ENCODE measurements around the gene LRRC7. TPM values are rescaled to one million over a fixed set of nuclear protein-coding genes. Genes with fewer than 3 reads are reported as not detected.
"Not testable (repeated sequence)": the region's sequence is repeated elsewhere in the genome, so short reads cannot be mapped to it uniquely, and the experiment has no call there.

The LRRC7 gene
- total and polyA plus RNA-seq, 9 donors: 0.01 to 0.45 (median 0.13) TPM; not detected in 4

DNA sequence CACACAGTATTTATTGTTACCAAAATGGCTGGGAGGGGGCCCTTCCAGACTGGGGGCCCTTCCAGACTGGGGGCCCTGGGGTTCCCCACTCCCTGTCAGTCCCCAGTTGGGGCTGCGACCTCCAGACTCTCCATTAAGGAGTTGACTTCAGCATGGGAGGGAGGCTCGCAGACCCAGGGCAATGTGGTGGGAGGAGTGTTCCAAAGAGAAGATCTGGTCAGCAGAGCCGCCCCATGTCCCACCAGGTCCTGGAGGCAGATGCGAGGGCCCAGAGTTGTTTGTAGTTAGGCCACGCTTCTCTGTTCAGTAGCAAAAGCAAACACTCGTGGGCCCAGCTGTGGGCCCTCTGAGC, 352.2 kb downstream of the LRRC7 start:
- H3K36me3 ChIP-seq: no peaks in the 10 kb centered on the region
- no peak for TF ChIP-seq POLR2A (IDR thresholded peaks at IDR 0.05)
- no peak for TF ChIP-seq EP300 (IDR thresholded peaks at IDR 0.05)
- TF ChIP-seq, protein P1, sequence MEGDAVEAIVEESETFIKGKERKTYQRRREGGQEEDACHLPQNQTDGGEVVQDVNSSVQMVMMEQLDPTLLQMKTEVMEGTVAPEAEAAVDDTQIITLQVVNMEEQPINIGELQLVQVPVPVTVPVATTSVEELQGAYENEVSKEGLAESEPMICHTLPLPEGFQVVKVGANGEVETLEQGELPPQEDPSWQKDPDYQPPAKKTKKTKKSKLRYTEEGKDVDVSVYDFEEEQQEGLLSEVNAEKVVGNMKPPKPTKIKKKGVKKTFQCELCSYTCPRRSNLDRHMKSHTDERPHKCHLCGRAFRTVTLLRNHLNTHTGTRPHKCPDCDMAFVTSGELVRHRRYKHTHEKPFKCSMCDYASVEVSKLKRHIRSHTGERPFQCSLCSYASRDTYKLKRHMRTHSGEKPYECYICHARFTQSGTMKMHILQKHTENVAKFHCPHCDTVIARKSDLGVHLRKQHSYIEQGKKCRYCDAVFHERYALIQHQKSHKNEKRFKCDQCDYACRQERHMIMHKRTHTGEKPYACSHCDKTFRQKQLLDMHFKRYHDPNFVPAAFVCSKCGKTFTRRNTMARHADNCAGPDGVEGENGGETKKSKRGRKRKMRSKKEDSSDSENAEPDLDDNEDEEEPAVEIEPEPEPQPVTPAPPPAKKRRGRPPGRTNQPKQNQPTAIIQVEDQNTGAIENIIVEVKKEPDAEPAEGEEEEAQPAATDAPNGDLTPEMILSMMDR (IDR thresholded peaks at IDR 0.05): no peak
- H3K27me3 ChIP-seq: no peaks in the 10 kb centered on the region
- no peak overlapping the region for H3K4me3 ChIP-seq
- WGBS, 3 donors: 86 to 91% (median 87%) methylated on average over 6 of the region's 6 CpGs
- DNase-seq: no peak
- no peak overlapping the region for H3K27ac ChIP-seq
- intact Hi-C loops (cut with DNase I): no loop called here
- H3K4me1 ChIP-seq (ENCODE audit: insufficient read depth): peaks cover under 1% of the 10 kb centered on the region
- H3K9me3 ChIP-seq: no peaks in the 10 kb centered on the region

DNA sequence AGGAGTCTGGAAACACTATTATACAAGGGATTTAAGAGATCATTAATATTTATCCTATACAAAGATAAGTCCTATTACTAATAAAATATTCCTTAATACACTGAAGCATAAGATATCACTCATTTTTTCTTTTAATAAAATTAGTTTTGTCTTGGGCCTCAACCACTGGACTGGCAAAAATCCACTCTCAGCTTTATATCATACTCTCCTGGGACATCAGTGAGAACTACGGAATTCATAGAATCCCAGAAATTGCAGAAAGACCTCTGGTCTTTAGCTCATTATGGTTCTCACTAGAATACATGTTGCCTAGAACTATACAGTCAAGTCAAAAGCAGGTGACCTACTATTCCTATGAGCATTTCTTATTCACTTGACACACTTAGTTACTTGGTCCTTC, 352.7 kb downstream of the LRRC7 start:
- DNase-seq: no peak
- H3K9me3 ChIP-seq: no peaks in the 10 kb centered on the region
- no peak overlapping the region for H3K4me3 ChIP-seq
- WGBS, 3 donors: 64 to 81% (median 76%) methylated on average over 1 of the region's 1 CpG
- no peaks in the 10 kb centered on the region for H3K36me3 ChIP-seq
- H3K27me3 ChIP-seq: no peaks in the 10 kb centered on the region
- intact Hi-C loops (cut with DNase I): no loop called here
- H3K4me1 ChIP-seq (ENCODE audit: insufficient read depth): no peaks in the 10 kb centered on the region
- TF ChIP-seq POLR2A (IDR thresholded peaks at IDR 0.05) (no peak), EP300 (IDR thresholded peaks at IDR 0.05) (no peak)
- TF ChIP-seq, protein P1 (IDR thresholded peaks at IDR 0.05): no peak
- no peak overlapping the region for H3K27ac ChIP-seq

DNA sequence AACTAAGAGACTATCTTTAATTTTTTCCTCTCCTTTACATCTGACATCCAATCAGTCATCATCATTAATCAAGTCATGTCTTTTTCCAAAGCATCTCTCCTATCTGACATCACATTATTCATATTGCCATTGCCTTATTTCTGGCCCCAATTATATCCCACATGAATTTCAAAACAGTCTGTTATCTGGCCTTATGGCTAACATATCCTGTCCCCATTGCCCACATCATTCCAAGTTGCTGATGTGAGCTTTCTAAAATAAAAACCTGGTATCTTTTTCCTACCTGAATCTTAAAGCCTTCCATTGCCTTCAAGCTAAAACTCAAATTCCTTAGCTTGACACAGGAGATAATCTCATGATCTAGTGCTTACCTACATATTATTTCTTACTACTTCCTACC, 353.8 kb downstream of the LRRC7 start:
- Histone ChIP-seq H3K4me3 (no peak overlapping the region), H3K27me3 (no peaks in the 10 kb centered on the region), H3K9me3 (no peaks in the 10 kb centered on the region), H3K36me3 (no peaks in the 10 kb centered on the region), H3K27ac (no peak overlapping the region), H3K4me1 (ENCODE audit: insufficient read depth) (no peaks in the 10 kb centered on the region)
- TF ChIP-seq EP300 (IDR thresholded peaks at IDR 0.05) (no peak), POLR2A (IDR thresholded peaks at IDR 0.05) (no peak)
- TF ChIP-seq, protein P1 (IDR thresholded peaks at IDR 0.05): no peak
- intact Hi-C loops (cut with DNase I): no loop called here
- DNase-seq: no peak

DNA sequence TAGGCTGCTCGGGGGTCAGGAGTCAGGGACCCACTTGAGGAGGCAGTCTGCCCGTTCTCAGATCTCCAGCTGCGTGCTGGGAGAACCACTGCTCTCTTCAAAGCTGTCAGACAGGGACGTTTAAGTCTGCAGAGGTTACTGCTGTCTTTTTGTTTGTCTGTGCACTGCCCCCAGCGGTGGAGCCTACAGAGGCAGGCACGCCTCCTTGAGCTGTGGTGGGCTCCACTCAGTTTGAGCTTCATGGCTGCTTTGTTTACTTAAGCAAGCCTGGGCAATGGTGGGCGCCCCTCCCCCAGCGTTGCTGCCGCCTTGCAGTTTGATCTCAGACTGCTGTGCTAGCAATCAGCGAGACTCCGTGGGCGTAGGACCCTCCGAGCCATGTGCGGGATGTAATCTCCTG, 360.5 kb downstream of the LRRC7 start:
- DNase-seq; H3K27ac ChIP-seq; intact Hi-C loops (cut with DNase I); H3K9me3 ChIP-seq; H3K27me3 ChIP-seq; H3K4me3 ChIP-seq; H3K4me1 ChIP-seq (ENCODE audit: insufficient read depth); H3K36me3 ChIP-seq: not testable (repeated sequence)
- WGBS, 3 donors: 88 to 93% (median 90%) methylated on average over 13 to 14 of the region's 14 CpGs

DNA sequence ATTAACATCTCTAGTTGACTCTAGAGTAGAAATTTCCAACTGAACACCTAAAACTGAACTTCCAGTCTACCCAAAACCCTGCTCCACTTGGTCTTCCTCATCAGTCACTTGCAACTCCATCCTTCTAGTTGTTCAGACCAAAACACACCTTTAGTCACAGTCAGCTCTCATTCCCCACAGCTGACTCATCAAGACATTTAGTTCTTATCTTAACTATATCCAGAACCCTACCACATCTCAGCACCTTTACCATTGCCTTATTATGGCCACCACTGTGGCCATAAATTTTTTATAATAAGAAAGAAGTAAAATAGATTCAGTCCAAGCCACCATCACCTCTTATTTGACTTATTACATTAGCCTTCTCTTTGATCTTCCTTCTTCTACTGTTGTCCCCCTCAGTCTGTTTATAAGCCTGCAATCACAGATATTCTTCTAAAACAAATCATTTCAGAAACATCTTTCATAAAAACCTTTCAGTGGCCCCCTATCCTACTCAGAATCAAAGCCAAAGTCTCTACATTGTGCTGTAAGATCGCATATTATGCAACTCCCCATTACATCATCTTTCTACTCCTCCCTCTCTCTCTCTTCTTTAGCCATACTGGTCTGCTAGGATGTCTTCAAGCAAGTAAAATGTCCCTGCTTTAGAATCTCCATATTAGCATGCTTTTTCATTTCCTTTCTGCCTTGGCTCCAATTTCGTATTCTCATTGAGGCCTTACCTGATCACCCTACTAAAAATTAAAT, 361.8 kb downstream of the LRRC7 start:
- H3K27ac ChIP-seq: no peak overlapping the region
- no peaks in the 10 kb centered on the region for H3K9me3 ChIP-seq
- no peak for DNase-seq
- TF ChIP-seq POLR2A (IDR thresholded peaks at IDR 0.05): no peak
- H3K36me3 ChIP-seq: no peaks in the 10 kb centered on the region
- intact Hi-C loops (cut with DNase I): no loop called here
- 86 to 95% (median 89%) methylated on average over 2 of the region's 2 CpGs for WGBS, 3 donors
- H3K27me3 ChIP-seq: no peaks in the 10 kb centered on the region
- H3K4me1 ChIP-seq (ENCODE audit: insufficient read depth): no peaks in the 10 kb centered on the region
- no peak overlapping the region for H3K4me3 ChIP-seq

Data from ovary (tissue), 9 donors.